NCI-H146 treated with DMSO at 0.1 percent for 48 hours (cell line): ENCODE measurements around the gene TCEAL9.
"Not testable (repeated sequence)": the region's sequence is repeated elsewhere in the genome, so short reads cannot be mapped to it uniquely, and the experiment has no call there.

Experiments
- DNase-seq: peaks from one replicate; lab custom pipeline; 2025; ENCODE audit not compliant: unreplicated experiment; lab: John Stamatoyannopoulos, UW

The TCEAL9 gene, protein sequence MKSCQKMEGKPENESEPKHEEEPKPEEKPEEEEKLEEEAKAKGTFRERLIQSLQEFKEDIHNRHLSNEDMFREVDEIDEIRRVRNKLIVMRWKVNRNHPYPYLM

DNA sequence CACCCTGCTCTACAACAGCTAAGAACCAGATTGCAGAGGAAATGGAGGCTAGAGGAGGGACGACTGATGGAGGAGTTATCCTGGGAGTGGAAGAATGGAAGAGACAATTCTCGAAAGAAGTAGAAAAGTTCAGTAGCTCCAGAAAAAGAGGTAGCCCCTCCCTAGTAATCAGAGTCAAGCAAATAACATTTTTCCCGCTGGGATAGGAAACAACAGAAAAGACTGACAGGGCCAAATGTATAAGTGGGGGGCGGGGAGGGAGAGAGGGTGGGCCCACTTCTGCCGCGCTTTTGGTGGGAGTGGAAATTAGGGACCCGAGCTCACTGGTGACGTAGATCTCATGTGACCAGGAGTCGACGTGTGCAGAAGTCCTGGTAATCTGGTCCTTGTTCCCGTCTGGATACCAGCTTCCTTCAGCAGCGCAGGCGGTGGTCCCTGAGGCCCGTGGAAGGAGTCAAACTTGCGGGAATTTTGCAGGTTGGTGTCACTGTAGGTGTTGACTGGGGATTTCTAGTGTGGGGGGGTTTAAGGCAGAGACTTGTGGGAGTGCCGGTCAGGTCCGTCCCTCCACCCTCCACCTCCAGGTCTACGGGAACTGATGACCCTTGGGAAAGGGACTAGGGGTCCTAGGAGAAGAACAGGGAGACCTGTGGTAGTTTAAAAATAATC is at the start of gene TCEAL9:
TSS of gene TCEAL9 (plus strand) at position 377 of the 669 bp plus-strand sequence. CDS start 1,179 bp downstream, outside the sequence.
- peak; percentile 36 for DNase-seq

GRCh38 chrX:103309860-103310554 is 46.3 kb upstream of the TCEAL9 start:
- DNase-seq = no peak

DNA sequence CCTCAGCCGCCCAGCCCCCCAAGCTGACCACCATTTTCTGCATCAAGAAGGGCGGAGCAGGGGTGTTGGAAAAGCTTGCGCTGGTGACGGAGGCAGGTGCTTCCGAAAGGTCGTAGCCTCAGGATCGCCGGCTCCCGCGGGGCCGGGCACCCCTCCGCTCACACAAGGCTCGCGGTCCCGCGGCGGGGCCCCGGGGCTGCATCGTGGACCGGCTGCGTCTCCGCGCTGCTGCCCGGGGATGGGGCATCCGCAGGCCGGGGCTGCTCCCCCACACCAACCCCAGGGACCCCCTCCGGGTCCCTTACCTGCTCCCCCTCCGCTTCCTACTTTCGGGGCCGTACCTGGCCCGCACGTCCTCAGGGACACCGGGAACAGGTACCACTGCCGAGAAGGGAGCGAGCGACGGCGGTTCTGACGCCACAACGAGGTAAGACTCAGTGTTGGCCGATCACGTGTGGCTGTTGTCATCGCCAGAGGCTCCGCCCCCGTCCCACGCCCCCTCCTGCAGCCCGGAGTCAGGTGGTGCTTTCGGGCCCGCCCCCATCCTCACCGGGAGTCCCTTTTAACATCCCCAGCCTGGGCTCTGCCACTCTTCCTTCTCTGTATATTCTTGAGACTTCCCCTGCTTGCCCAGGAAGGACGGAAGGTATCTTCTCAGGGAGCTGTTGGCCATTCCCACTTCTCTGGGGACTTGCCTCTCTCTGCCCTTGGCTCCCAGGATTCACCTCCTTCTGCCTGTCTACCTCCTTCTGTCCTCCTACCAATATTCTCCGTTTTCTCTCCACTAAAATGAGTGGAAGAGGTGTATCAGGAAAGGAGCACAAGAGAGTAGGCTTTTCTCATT is 45.5 kb upstream of the TCEAL9 start, which contains the start of gene BEX2:
TSS of gene BEX2 (minus strand) at position 436 of the 844 bp plus-strand sequence. CDS start 1,014 bp downstream, outside the sequence.
- DNase-seq = peak; percentile 64

- no peak for DNase-seq
Measured at GRCh38 chrX:103311399-103311780, 44.9 kb upstream of the TCEAL9 start.

DNA sequence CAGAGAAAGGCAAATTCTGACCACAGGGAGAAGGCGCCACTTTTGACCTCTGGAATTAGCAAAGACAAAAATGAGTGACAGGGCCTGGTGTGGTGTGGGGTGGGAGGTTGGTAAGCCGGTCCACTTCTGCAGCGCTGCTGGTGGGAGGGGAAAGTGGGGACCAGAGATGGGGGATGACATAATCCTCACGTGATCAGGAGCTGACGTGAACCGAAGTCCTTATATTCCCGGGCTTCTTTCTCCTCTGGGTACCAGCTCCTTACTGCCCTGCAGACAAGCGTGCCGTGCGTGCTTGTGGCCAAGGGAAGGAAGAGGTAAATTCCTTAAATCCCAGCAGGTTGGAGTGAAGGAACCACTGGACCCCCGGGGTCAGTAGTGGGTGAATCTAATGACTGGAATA is 26.3 kb upstream of the TCEAL9 start, which contains the start of gene TCEAL7:
TSS of gene TCEAL7 (plus strand) at position 249 of the 400 bp plus-strand sequence. CDS start 1,165 bp downstream, outside the sequence.
- DNase-seq = no peak

- DNase-seq = no peak
Measured at GRCh38 chrX:103330681-103331288, 25.5 kb upstream of the TCEAL9 start.

DNA sequence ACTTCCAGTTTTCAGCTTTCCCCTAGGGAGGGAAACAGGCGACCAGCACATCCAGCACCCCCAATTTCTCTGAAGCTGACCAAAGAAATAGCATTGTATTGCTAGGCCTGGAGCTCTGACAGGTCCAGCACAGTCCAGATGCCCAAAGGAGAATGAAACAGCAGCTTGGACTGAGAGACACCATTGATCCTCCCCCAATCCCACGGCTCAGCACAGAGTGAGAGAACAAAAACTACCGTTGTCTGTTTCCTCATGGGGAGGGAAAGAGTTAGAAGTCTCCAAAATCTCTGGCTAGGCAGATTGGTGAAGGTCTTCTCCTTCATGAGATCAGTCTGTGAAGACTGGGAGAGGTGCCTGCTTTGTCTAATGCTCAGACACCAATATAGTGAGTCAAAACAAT is 17.6 kb upstream of the TCEAL9 start:
- DNase-seq = no peak

GRCh38 chrX:103343105-103343504 is 13.2 kb upstream of the TCEAL9 start:
- DNase-seq = peak; percentile 15

DNA sequence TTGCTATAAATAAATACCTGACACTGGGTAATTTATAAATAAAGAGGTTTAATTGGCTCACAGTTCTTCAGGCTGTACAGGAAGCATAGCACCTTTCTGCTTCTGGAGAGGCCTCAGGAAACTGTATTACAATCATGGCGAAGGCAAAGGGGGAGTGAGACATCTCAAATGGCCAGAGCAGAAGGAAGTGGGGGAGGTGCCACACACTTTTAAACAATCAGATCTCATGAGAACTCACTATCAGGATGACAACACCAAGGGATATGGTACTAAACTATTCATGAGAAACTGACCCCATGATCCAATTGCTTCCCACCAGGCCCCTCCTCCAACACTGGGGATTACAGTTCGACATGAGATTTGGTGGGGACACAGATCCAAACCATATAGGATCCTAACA is 11.7 kb upstream of the TCEAL9 start:
- DNase-seq = no peak

DNA sequence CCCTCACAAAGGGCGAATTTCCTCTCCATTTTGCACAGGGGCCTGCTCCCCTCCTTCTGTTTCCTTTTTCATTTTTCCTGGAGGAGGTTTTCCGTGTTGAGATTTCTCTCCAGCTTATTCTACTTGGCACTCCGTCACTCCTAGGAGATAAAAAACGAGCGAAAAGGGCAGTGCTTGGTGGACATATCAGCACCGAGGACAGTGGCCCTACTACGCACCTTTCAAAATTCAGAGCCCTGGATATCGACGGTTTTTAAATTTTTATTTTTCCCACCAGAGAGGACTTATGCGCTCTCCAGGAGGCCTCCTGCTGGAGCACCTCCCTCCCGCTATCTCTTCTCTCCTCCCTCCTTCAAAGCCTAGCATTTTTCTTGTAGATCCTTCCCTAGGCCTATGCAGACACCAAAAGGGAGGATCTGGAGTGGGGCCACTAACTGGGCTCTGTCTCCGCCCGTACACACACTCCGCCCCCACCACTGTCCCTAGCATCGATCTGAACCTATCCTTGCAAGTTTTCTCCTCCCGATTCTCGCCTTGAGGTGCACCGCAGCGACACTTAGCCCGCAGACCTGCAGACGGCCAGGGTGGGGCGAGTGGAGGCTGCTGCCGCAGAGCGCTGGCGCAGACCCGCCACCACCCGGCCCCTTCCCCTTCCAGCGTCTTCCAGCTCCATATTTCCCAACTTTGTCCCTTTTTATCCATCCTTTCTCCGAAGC is 8.5 kb upstream of the TCEAL9 start:
- no peak for DNase-seq

DNA sequence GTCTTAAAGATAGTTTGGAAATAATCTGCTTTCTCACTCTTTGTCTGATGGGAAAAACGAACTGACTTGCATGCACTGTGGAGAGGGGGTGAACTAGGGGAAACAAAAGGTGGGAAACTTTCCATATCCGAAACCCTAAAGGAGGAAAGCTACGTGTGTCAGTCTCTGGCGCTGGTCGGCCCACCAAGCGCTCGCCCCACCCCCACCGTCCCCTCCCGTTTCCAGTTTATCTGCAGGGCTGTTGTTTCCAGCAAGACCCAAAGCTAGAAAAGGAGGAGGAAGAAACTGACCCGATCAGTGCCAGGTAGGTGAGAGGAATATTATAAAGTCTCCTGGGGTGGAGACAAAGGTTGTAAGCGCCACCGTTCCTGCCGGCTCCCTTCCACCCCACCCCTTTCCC is 552 bp downstream of the TCEAL9 start:
- no peak for DNase-seq

GRCh38 chrX:103357871-103358270 is 1.6 kb downstream of the TCEAL9 start:
- no peak for DNase-seq

- DNase-seq = not testable (repeated sequence)
Measured at GRCh38 chrX:103359605-103360004, 3.3 kb downstream of the TCEAL9 start.

DNA sequence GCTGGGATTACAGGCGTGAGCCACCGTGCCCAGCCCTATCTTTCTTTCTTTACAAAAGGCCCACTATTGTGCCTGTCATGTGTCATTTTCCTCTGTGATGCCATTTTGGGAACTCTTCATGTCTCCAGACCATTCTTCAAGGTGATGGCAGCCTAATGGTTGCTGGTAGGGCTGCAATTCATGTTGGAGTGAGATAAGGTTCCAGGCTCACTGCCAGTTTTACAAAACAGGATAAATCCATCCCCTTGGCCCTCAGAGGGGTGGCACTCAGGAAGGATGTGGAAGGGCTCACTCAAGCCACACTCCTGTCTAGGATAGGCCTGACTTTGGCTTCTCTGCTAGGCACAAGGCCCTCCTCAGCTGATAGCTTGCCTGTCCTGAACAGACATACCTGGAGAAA is 3.8 kb downstream of the TCEAL9 start:
- DNase-seq = no peak

DNA sequence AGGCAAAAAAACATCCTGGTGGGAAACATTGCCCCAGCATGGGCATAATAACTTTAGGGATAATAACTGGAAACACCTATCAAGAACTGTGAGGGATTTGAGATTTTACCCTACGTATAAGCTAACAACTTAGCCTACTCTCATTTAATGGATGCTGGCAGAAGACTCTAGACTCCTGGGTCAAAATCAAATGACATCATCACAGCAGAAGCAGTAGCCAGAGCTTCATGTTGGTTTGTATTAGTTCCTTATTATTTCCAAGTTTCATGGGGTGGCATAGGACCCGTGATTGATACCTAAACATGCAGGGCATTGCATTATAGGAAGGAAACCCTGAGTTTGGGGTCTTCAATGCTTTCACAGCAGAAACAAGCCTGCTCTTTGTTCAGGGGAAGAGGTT is 4.6 kb downstream of the TCEAL9 start:
- no peak for DNase-seq

- no peak for DNase-seq
Measured at GRCh38 chrX:103361798-103362197, 5.5 kb downstream of the TCEAL9 start.

DNA sequence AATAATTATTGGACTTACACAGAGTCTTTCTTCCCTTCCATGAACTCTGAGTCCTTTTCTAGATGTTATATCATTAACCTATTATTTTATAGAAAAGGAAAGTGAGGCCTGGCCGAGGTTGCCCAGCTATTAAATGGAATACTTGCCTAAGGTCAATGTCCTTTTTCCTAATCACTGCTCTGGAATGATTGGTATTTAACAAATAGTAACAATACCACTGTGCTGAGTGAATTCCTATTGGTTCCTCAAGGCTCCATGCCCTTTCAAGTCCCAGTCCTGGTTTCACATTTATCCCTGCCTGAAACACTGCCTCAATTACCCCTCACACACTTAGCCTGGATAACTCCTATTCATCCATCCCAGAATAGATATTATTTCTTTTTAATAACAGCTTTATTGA is 6.2 kb downstream of the TCEAL9 start:
- no peak for DNase-seq

GRCh38 chrX:103363046-103363445 is 6.7 kb downstream of the TCEAL9 start:
- DNase-seq = no peak

- DNase-seq = no peak
Measured at GRCh38 chrX:103367502-103367901, 11.2 kb downstream of the TCEAL9 start.

- DNase-seq = no peak
Measured at GRCh38 chrX:103369479-103369878, 13.2 kb downstream of the TCEAL9 start.
